K562 (cell line): ENCODE measurements around the gene PACS1. TPM values are rescaled to one million over a fixed set of nuclear protein-coding genes. Genes with fewer than 3 reads are reported as not detected.

Experiments used
- ATAC-seq: fragments of 200-7000 bp; cut with Tn5 transposase; 3 replicates; pipeline ENCODE4 v1.9.1; 2020; ENCODE audit warnings: moderate library complexity
- BruUV-seq: library from RNA; stranded (reverse); fragments of 400-500 nt; replicated peaks from 2 replicates; lab custom pipeline; 2021; lab: Mats Ljungman, UMichigan
- CTCF ChIA-PET: fragments of 300-600 bp; formaldehyde crosslinking; extraction: SDS; loops from one replicate; lab custom pipeline; 2021; ENCODE audit warnings: low intra/inter-chr PET ratio; lab: Yijun Ruan, JAX
- POLR2A ChIA-PET: fragments of 300-600, 350-650 bp; sonication (Branson Sonifier 250); formaldehyde crosslinking; extraction: SDS; loops from one replicate; lab custom pipeline; 2021; ENCODE audit warnings: antibody characterized with exemption, inconsistent platforms; lab: Yijun Ruan, JAX
- DNase-seq, 4 experiments: peaks; one replicate each; pipeline versions ENCODE4 v3.0.0 to v3.0.0-alpha.2; 2011 to 2018; ENCODE audit warnings: low spot score in 3 of 4, mixed read lengths in 3 of 4; ENCODE audit errors: extremely low read depth in 1 of 4
- FAIRE-seq: peaks from 2 replicates; lab custom pipeline; 2011; peaks lifted over from hg19 to GRCh38; lab: Jason Lieb, UNC
- H2AFZ ChIP-seq: 2 replicates; pipeline ENCODE4 v1.6.0; 2011; ENCODE audit warnings: low read depth, low read length, control low read depth, inconsistent platforms
- H3K27ac ChIP-seq: fragments of 200-600 bp; 3 replicates; pipeline ENCODE4 v1.8.0; 2011; ENCODE audit warnings: low read depth, mild to moderate bottlenecking, control low read depth, inconsistent platforms, low read length, moderate library complexity, mixed read lengths; ENCODE audit errors: extremely low read depth
- H3K27me3 ChIP-seq, 2 experiments: fragments of 300-600 bp in 1 of 2; 2 replicates in 1 of 2; 3 replicates in 1 of 2; pipeline versions ENCODE4 v1.6.0 to v1.8.0; 2011; ENCODE audit warnings: inconsistent platforms in 2 of 2, low read length in 2 of 2, mild to moderate bottlenecking in 1 of 2, mixed read lengths in 1 of 2, moderate library complexity in 1 of 2; ENCODE audit not compliant: control insufficient read depth in 2 of 2, insufficient read depth in 2 of 2
- H3K36me3 ChIP-seq: fragments of 300-600 bp; 3 replicates; pipeline ENCODE4 v1.8.0; 2011; ENCODE audit warnings: mild to moderate bottlenecking, low read length, inconsistent platforms; ENCODE audit not compliant: control insufficient read depth, insufficient read depth
- H3K4me1 ChIP-seq, 2 experiments: fragments of 200-600 bp in 1 of 2; replicated peaks in 1 of 2; 2 replicates in 1 of 2; 3 replicates in 1 of 2; pipeline versions ENCODE4 v1.5.1 to v1.8.0; 2011; ENCODE audit warnings: inconsistent platforms in 2 of 2, low read length in 2 of 2, mild to moderate bottlenecking in 1 of 2, mixed read lengths in 1 of 2, moderate library complexity in 1 of 2; ENCODE audit not compliant: control insufficient read depth in 2 of 2, insufficient read depth in 2 of 2
- H3K4me2 ChIP-seq: 2 replicates; pipeline ENCODE4 v1.6.1; 2011; ENCODE audit warnings: low read length, control low read depth, inconsistent platforms, mixed read lengths; ENCODE audit not compliant: insufficient read depth
- H3K4me3 ChIP-seq: fragments of 200-600 bp; sonication (generic), shearing (Covaris generic); 2 replicates; pipeline ENCODE4 v1.5.1; 2016; ENCODE audit warnings: control low read depth, inconsistent platforms
- H3K79me2 ChIP-seq: fragments of 200-600 bp; 3 replicates; pipeline ENCODE4 v1.8.0; 2011; ENCODE audit warnings: low read length, inconsistent platforms; ENCODE audit not compliant: control insufficient read depth, insufficient read depth
- H3K9ac ChIP-seq, 2 experiments: 2 replicates each; pipeline versions ENCODE4 v1.6.0 to v1.6.1; 2011; ENCODE audit warnings: low read depth in 2 of 2, low read length in 2 of 2, control low read depth in 1 of 2, inconsistent platforms in 1 of 2, mild to moderate bottlenecking in 1 of 2, mixed read lengths in 1 of 2; ENCODE audit not compliant: insufficient read depth in 1 of 2
- H3K9me1 ChIP-seq: one replicate; pipeline ENCODE4 v1.6.0; 2011; ENCODE audit warnings: inconsistent platforms, mild to moderate bottlenecking, low read length, moderate library complexity; ENCODE audit not compliant: control insufficient read depth, insufficient read depth
- H3K9me3 ChIP-seq: replicated peaks from 2 replicates; pipeline ENCODE4 v1.5.1; 2011; ENCODE audit warnings: low read depth, low read length, inconsistent platforms; ENCODE audit not compliant: control insufficient read depth, insufficient read depth
- H4K20me1 ChIP-seq: replicated peaks from 2 replicates; pipeline ENCODE4 v1.6.1; 2011; ENCODE audit warnings: low read length, inconsistent platforms, mixed read lengths; ENCODE audit not compliant: control insufficient read depth, insufficient read depth
- GATAD2B ChIP-seq: fragments of 450-650 bp; IDR thresholded peaks from 2 replicates; pipeline ENCODE4 v1.6.1; 2017; ENCODE audit warnings: mild to moderate bottlenecking, borderline replicate concordance
- HDAC3 ChIP-seq: fragments of 450-650 bp; IDR thresholded peaks from 2 replicates; pipeline ENCODE4 v1.6.1; 2018; ENCODE audit warnings: borderline replicate concordance, mild to moderate bottlenecking, moderate library complexity; ENCODE audit not compliant: partially characterized antibody
- MAZ ChIP-seq, 2 experiments: fragments of 450-650 bp in 1 of 2; sonication (generic) in 1 of 2; formaldehyde crosslinking; IDR thresholded peaks in 1 of 2; conservative IDR thresholded peaks in 1 of 2; 2 replicates each; pipeline versions ENCODE4 v1.4.0 to v1.5.0; 2020; ENCODE audit warnings: mild to moderate bottlenecking in 1 of 2, missing genetic modification reagents in 1 of 2
- NFIX ChIP-seq: fragments of 250-450 bp; sonication (Bioruptor Pico); IDR thresholded peaks from 2 replicates; pipeline ENCODE4 v1.4.0; 2020; ENCODE audit warnings: low read depth, mild to moderate bottlenecking, moderate library complexity
- SAFB2 ChIP-seq: fragments of 200-400 bp; formaldehyde crosslinking; IDR thresholded peaks from 2 replicates; pipeline ENCODE4 v1.6.1; 2018; ENCODE audit warnings: borderline replicate concordance, low read length, low read depth, moderate library complexity; ENCODE audit not compliant: severe bottlenecking
- STAT5A ChIP-seq: IDR thresholded peaks from 2 replicates; pipeline ENCODE4 v1.6.1; 2012; ENCODE audit warnings: low read length, inconsistent platforms, borderline replicate concordance
- TAF15 ChIP-seq: fragments of 200-400 bp; formaldehyde crosslinking; IDR thresholded peaks from 2 replicates; pipeline ENCODE4 v1.6.1; 2017; ENCODE audit warnings: mild to moderate bottlenecking, low read depth, low read length, moderate library complexity
- WHSC1 ChIP-seq: IDR thresholded peaks from one replicate; pipeline ENCODE4 v1.6.1; 2012; ENCODE audit warnings: low read length, control low read depth, inconsistent platforms
- ZKSCAN8 ChIP-seq: fragments of 200-800 bp; sonication (Bioruptor generic); IDR thresholded peaks from 2 replicates; pipeline ENCODE4 v1.6.1; 2016; ENCODE audit warnings: missing genetic modification characterization, missing compliant biosample characterization
- ZNF445 ChIP-seq: fragments of 250-450 bp; sonication (Bioruptor Pico); IDR thresholded peaks from 2 replicates; pipeline ENCODE4 v1.4.0; 2020; ENCODE audit warnings: low read depth, mild to moderate bottlenecking, moderate library complexity
- ZNF75A ChIP-seq: fragments of 450-650 bp; formaldehyde crosslinking; IDR thresholded peaks from 2 replicates; pipeline ENCODE4 v1.4.0; 2020; ENCODE audit warnings: mild to moderate bottlenecking
- WGBS: fragments of 100-300 bp; shearing (Covaris generic); methylation state at CpG from one replicate; pipeline ENCODE4 v1.1.6; 2016; ENCODE audit warnings: low coverage, mixed read lengths; ENCODE audit not compliant: insufficient coverage; ENCODE audit errors: missing lambda C conversion rate; 5-methylcytosine and 5-hydroxymethylcytosine counted together
- in situ Hi-C: fragments of 300-500 bp; cut with MboI; formaldehyde crosslinking; loops from 4 replicates; pipeline ENCODE4 v1.15.0; 2018; ENCODE audit warnings: inconsistent platforms, mixed read lengths
- intact Hi-C: fragments of 100-400 bp; cut with micrococcal nuclease; formaldehyde crosslinking; loops from 2 replicates; pipeline ENCODE4 v1.14.2; 2022
- polyA plus RNA-seq, 8 experiments: library from polyadenylated mRNA; depleted of rRNA in 4 of 8; stranded (reverse) in 5 of 8; unstranded in 3 of 8; fragments of >200 nt; fragmentation: Nextera tagmentation in 2 of 8; fragmentation: Illumina TruSeq in 1 of 8; extraction: Ambion mirVana in 2 of 8; extraction: Trizol in 1 of 8; gene quantifications; 2 replicates each; pipeline versions ENCODE4 v1.2.1 to v1.2.3, GENCODE V29; 2011 to 2014; ENCODE audit warnings: inconsistent platforms in 1 of 8, missing spikeins in 1 of 8
- total RNA-seq, 7 experiments: library from RNA; depleted of rRNA in 6 of 7; stranded (reverse); fragments of >200 nt in 6 of 7; fragmentation: Illumina TruSeq in 2 of 7; extraction: Trizol in 2 of 7; gene quantifications; 2 replicates each; pipeline versions ENCODE4 v1.2.1 to v1.2.3, GENCODE V29; 2011 to 2021; ENCODE audit warnings: low replicate concordance in 1 of 7
- TF ChIP-seq, protein P1 (sequence below): sonication (generic); formaldehyde crosslinking; IDR thresholded peaks from 2 replicates; pipeline ENCODE4 v1.8.0; 2023; ENCODE audit warnings: mild to moderate bottlenecking, missing genetic modification reagents
- TF ChIP-seq, protein P2 (sequence below): fragments of 250-450 bp; sonication (Bioruptor Pico); IDR thresholded peaks from 2 replicates; pipeline ENCODE4 v1.8.0; 2021; ENCODE audit warnings: borderline replicate concordance, mild to moderate bottlenecking, moderate library complexity; ENCODE audit not compliant: poor library complexity, severe bottlenecking

The PACS1 gene
- total and polyA plus RNA-seq, 9 of the 15 experiments (the other 6 are each of a cell fraction or from before 2014, with no cell fraction given), result 0.34 to 28.1 (median 8.5) TPM

DNA sequence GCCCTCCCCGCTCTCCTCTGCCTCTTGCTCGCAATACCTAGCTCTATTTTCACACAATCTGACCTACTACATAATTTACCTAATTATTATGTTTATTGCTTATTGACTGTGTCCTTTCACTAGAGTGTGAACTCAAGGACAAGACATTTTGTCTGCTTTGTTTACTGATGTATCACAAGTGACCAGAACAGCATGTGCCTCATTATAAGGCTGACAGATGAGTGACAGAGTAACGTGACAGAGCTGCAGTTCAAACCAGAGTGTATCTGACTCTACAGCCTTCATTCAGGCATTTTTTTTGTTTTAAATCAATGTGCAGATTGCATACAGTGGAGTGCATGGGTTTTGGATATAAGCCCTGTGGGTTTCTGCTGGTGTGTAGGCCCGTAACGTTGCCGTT is 116.4 kb downstream of the PACS1 start:
- no peak overlapping the region for H3K9ac ChIP-seq
- no peak overlapping the region for H3K27ac ChIP-seq
- no peaks in the 10 kb centered on the region for H3K9me1 ChIP-seq
- peaks cover 7 to 17% of the 10 kb centered on the region in 2 experiments; a peak in 4 of 5 replicates for H3K4me1 ChIP-seq
- no peak for TF ChIP-seq NFIX
- TF ChIP-seq ZNF75A (CRISPR knock-in tag), result no peak
- TF ChIP-seq MAZ (CRISPR knock-in tag; conservative IDR thresholded peaks at IDR 0.05 in 1 of 2, IDR thresholded peaks at IDR 0.05 in 1 of 2), result no peak
- no peak for TF ChIP-seq GATAD2B
- TF ChIP-seq TAF15, result no peak
- TF ChIP-seq STAT5A, result no peak
- TF ChIP-seq ZKSCAN8, result no peak
- TF ChIP-seq, protein P1, sequence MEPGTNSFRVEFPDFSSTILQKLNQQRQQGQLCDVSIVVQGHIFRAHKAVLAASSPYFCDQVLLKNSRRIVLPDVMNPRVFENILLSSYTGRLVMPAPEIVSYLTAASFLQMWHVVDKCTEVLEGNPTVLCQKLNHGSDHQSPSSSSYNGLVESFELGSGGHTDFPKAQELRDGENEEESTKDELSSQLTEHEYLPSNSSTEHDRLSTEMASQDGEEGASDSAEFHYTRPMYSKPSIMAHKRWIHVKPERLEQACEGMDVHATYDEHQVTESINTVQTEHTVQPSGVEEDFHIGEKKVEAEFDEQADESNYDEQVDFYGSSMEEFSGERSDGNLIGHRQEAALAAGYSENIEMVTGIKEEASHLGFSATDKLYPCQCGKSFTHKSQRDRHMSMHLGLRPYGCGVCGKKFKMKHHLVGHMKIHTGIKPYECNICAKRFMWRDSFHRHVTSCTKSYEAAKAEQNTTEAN (CRISPR knock-in tag), result no peak
- no peak for TF ChIP-seq SAFB2
- no peak for TF ChIP-seq WHSC1
- no peak for TF ChIP-seq HDAC3
- TF ChIP-seq, protein P2, sequence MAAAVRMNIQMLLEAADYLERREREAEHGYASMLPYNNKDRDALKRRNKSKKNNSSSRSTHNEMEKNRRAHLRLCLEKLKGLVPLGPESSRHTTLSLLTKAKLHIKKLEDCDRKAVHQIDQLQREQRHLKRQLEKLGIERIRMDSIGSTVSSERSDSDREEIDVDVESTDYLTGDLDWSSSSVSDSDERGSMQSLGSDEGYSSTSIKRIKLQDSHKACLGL (CRISPR knock-in tag), result no peak
- no peak for TF ChIP-seq ZNF445 (CRISPR knock-in tag)
- H3K36me3 ChIP-seq, result no peaks in the 10 kb centered on the region; the same call in 2 of the 3 replicates
- DNase-seq, result no peak
- H3K79me2 ChIP-seq, result no peaks in the 10 kb centered on the region; the same call in 2 of the 3 replicates
- ATAC-seq, result no peak
- in situ Hi-C loops, result no loop called here
- no peak overlapping the region for H3K4me2 ChIP-seq
- H3K27me3 ChIP-seq, result no peaks in the 10 kb centered on the region; a peak in 1 of 5 replicates
- 72% methylated on average over 5 of the region's 6 CpGs for WGBS
- BruUV-seq, result no TSS peak
- H2AFZ ChIP-seq, result no peak overlapping the region
- ChIA-PET CTCF (no interaction called here), POLR2A (interaction anchor here (0.6 to 0.9 kb wide), 2 partner anchors 9 to 317 kb away, joined by 3 to 4 read pairs; no protein-coding TSS in a partner anchor)
- H3K4me3 ChIP-seq, result no peak overlapping the region
- intact Hi-C loops, result no loop called here
- FAIRE-seq, result no peak
- peaks cover 4% of the 10 kb centered on the region; the same call in 1 of the 2 replicates for H4K20me1 ChIP-seq
- H3K9me3 ChIP-seq, result no peaks in the 10 kb centered on the region
